HG02970 (cell line): ENCODE results near the gene PRKACB.
"Not testable (repeated sequence)": the region's sequence is repeated elsewhere in the genome, so short reads cannot be mapped to it uniquely, and the experiment has no call there.

Experiments used
- ATAC-seq: cut with Tn5 transposase; IDR thresholded peaks from one replicate; pipeline ENCODE4 v1.9.1; 2021; ENCODE audit warnings: mild to moderate bottlenecking, moderate library complexity, moderate number of reproducible peaks; ENCODE audit not compliant: unreplicated experiment, low FRiP score

PRKACB gene

DNA sequence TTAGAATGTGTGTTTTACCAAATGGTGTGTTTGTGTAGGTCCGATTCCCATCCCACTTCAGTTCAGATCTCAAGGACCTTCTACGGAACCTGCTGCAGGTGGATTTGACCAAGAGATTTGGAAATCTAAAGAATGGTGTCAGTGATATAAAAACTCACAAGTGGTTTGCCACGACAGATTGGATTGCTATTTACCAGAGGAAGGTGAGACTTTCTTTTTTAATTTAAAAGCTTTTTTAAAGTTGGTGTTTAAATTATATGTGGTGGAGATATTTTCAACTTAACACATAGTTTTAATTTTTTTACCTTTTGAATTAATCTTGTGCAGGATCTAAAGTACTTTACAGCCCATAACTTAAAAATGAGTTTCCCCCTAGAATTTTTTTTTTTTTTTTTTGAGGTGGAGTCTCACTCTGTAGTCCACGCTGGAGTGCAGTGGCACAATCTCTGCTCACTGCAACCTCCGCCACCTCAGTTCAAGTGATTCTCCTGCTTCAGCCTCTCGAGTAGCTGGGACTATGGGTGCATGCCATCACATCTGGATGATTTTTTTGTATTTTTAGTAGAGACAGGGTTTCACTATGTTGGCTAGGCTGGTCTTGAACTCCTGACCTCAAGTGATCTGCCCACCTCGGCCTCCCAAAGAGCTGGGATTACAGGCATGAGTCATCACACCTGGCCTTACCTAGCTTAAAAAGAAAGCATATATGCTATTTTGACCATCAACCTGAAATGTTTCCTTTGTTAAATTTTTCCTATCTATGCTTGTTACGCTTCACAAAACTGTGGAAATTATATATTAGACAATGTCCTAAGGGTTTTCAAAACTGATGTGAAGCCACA lies 70.3 kb downstream of the PRKACB start:
- ATAC-seq, result no peak

DNA sequence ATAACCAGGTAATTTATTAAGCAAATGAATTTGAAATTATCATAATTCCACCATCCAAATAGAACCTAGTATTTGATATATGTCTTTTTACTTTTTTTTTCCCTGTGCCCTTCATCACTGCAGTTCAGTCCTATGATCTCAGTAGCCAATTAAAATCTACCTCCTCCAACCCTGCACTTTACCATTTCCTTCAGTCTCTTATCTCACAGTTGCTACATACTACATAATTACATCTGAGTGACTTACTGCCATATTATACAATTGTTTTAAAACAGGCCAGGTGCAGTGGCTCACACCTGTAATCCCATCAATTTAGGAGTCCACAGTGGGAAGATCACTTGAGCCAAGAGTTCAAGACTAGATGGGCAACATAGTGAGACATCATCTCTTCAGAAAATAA lies 73.2 kb downstream of the PRKACB start:
- no peak for ATAC-seq

DNA sequence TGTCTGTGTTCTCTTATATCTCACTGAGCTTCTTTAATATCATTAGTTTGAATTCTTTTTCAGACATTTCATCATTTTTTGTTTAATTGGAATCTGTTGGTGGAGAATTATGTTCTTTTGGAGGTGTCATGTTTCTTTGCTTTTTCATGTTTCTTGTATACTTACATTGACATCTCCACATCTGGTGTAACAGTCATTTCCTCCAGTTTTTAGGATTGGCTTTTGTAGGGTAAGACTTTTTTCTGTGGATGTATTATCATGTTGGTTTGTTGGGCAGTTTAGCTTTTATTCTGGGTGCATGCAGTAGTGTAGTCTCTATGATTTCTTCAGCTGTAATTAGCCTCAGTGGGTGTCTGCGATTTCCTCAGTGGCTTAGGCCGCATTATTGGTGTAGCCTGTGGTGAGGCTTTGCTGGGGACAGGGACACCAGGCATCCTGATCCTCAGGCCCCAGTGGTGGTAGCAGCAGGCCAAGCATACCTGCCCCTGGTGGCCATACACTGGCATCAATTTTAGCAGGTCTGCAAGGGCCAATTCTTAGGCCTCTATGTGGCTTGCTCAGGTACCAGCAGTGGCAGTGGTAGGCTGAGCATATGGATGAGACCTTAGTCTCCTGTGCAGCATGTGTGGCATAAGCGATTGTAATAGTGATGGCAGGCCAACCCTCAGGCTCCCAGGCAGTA lies 79.8 kb downstream of the PRKACB start:
- no peak for ATAC-seq

DNA sequence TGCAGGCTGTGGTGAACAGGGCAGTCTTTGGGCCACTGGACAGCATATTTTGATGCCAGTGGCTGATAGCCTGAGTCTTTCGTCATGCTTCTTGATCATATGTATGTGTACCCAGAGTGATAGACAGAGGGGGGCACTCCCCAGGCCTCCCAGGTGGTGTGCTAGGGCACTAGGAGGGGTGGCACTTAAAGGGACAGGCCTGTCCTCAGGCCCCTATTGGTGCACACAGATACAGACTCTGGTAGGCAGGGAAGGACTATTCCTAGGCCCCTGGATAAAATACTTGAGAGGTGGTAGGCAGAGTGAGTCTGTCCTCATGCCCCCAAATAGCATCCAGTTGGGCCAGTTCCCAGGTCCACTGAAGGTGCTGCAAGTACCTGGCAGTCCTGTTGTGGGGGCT lies 80.8 kb downstream of the PRKACB start:
- ATAC-seq, result no peak

DNA sequence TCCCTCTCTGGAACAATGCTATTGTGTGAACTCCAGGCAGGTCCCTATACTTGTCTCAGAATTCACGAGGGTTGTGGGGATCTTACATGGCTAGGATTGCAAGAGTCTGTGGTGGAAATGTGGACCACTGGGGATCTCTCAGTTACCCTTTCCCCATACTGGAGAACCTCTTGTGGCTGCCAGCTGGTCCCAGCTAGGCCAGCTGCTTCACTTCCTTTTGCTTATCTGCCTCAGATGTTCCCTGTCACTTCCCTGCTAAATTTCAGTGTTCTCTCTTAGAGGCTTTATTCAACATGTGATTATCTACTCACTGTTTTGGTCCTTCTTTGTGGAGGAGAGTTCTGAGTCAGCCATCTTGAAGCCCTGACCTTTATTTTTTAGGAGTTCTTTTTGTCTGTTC lies 81.6 kb downstream of the PRKACB start:
- ATAC-seq, result no peak

DNA sequence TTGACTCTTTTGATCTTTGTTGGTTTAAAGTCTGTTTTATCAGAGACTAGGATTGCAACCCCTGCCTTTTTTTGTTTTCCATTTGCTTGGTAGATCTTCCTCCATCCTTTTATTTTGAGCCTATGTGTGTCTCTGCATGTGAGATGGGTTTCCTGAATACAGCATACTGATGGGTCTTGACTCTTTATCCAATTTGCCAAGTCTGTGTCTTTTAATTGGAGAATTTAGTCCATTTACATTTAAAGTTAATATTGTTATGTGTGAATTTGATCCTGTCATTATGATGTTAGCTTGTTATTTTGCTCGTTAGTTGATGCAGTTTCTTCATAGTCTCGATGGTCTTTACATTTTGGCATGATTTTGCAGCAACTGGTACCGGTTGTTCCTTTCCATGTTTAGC lies 88.6 kb downstream of the PRKACB start:
- ATAC-seq, result not testable (repeated sequence)

DNA sequence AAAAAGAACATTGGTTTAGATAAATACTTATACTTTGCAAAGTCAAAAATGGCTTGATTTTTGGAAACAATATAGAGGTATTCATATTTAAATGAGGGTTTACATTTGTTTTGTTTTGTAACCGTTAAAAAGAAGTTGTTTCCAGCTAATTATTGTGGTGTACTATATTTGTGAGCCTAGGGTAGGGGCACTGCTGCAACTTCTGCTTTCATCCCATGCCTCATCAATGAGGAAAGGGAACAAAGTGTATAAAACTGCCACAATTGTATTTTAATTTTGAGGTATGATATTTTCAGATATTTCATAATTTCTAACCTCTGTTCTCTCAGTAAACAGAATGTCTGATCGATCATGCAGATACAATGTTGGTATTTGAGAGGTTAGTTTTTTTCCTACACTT lies 92.2 kb downstream of the PRKACB start:
- ATAC-seq, result no peak

DNA sequence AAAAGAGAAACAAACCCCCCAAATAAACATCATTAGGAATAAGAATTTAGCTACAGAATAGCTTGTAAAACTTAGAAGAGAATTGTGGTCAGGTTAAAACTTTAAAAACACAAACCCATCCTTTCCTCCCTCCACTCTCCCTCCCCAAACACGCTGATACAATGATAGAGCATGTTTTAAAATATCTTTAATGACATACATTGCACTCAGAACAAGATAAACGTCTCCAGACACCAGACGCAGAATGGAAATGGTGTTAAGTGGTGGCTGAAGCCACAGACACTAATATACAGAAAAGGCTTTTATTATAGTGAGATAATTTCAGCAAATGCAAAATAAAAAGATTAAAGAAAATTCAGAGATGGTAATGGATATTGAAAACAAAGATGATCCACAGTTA lies 98.6 kb downstream of the PRKACB start:
- no peak for ATAC-seq

DNA sequence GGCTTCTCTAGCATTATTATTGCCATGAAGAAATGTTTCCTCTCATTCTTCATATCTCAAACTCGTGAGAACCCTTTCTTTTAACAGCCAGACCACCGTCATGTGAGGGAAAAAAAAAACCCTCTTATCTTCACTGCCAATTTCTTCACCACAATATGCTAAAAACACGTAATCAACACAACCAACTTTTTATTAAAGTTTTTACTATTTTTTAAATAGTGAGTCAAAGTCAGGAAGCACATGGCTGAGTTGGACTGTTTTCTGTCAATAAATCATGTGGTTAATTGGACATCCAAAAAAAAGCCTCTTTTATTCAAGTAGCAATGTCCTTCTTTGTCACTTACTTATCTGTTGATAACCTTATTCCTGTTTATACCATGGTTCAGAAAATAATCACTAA lies 101.5 kb downstream of the PRKACB start:
- ATAC-seq, result no peak

DNA sequence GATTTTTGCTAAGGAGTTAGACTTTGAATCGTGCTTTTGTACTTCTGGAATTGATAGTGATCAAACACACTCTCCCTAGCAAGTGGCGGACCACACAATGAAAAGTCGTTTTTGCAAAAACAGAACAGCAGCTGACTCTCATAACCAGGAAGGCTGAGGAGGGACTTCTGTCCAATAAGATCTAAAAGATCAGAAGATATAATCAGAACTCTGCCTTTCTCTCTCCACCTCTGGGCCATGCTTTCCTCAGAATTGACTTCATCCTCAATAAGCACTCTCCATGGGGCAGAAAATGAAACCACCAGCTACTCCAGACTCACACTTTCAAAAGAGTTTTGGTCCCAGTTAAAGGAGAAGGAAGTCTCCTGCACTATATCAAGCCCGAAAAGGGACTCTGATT lies 102.1 kb downstream of the PRKACB start:
- no peak for ATAC-seq

DNA sequence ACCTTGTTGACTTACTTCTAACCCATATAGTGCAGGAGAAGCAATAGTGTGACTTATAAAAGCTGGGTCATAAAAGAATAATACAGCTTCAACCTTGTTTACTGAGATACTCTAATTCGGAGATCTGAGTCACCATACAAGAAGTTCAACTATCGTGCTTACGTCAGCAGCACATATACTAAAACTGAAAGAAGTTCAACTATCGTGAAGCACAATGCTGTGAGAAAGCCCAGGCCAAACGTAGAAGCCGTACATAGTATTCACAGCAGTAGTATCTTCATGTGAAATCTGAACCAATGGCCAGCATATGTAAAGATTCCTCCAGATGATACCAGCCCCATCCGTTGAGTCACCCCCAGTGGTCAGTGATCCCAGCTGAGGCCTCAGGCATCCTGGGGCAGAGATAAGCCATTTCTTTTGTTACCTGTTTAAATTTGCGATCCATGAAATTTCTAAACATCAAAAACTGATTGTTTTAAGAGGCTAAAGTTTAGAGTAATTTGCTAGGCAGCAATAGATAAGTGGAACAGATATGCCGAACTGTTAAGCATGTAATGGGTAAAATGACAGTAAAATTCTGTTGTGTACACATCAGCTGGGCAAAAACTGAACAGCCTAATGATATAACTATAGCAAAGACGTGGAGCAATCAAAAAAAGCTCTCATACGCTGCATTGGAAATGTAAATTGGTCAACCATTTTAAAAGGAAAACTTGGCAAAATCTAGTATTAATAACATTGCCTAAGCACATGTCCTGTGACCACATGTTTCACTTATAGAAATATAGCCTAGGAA lies 103.6 kb downstream of the PRKACB start:
- ATAC-seq, result no peak

DNA sequence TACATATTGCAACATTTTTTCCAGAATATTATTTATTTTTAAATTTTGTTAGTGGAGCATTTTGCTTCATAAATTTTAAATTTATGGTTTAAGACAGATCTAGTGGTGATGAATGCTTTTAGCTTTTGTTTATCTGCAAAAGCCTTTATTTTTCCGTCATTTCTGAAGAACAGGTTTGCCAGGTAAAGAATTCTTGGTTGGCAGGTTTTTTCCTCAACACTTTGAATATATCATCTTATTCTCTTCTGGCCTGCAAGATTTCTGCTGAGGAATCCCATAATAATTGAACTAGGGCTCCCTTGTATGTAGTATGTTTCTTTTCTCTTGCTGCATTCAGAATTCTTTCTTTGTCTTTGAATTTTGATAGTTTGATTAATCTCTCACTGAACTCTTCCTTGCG lies 106.6 kb downstream of the PRKACB start:
- no peak for ATAC-seq

DNA sequence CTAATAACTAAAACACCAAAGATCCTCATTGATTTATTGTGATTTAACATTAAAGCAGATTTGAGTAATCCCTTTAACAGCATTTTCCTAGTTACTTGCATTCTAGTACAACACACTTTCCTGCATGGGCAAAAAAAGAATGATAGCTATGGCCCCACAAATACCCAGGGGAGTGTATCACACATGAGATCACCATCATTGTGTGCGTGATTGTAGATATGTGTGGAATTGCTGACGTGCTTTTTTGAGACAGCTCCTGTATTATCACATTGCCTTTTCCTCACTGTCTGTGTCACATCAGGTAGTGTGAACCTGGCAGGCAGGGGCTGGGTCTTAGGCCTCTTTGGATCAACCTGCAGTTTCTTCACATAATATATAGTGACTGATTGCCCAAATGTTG lies 109.0 kb downstream of the PRKACB start:
- ATAC-seq, result no peak

DNA sequence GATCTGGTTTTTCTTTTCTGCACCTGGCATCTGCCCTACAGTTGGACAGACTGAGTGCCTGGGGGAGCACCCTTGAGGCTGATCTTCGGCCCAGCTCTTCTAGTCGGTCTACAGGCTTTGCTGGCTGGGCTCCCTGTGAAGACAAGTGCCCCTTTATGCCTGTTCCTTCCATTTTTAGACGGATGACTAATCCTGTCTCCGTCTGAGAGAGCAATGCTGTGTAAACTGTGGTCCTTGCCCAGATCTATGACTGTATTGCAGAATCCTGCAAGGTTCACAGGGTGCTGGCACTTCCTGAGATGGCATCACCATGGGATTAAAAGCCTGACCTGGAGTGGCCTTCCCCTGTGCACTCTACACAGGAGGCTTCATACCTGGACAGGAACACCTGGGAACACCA lies 109.8 kb downstream of the PRKACB start:
- ATAC-seq, result no peak

DNA sequence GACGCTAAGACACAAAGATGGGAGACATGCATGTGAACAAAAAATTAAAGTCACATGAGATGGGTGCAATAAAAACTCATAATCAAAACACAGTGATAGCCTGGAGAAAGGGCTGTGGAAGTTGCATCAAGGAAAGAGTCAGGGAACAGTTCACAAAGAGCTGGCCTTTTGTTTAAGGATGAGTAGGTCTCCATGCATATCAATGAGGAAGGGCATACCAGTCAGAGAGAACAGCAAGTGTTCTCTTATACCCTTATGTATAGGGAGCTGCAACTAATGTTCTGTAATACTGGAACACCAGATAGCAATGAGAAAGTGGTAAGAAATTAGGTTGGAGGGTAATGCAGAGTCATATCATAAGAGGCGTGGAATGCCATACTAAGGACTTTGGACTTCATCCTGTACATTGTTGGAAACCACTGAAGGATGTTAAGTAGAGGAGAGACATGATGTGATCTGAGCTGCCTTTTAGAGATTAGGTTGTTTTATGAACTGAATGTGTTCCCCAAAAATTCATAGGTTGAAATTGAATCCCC lies 110.7 kb downstream of the PRKACB start:
- ATAC-seq, result no peak

DNA sequence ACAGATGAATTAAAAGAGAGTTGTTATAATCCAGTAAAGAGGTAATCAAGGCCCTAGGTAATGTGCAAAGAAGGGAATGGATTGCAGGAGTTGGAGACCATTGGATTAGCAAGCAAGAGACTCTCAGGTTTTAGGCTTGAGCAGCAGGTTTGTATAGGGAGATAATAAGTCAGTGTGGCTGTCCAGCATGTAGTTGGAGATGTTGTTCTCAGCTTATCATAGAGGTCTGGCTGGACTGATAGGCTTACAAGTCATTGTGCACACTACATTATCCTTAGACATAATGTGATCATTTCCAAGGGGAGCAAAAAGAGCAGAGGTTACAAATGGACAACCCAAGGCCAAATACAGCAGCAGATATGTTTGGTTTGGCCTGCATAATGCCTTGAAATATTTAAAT lies 111.5 kb downstream of the PRKACB start:
- ATAC-seq, result no peak

DNA sequence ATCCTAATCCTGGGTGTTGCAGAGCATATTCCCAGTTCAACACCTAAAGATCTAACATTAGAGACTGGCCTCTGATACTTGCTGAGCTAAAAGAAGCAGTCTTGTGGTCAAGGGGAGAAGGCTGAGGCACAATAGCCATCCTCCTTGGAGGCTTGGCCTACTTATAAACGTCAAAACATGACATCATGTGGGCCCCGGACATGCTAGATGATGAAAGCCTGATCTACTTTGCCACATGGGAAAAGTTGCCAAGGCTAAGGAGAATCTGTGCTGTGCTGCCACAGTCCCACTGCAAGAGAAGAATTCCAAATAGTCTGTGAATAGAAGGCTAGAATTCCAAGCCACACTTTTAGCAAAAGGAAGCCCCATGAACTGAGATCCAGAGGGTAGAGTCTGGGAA lies 113.5 kb downstream of the PRKACB start:
- no peak for ATAC-seq

DNA sequence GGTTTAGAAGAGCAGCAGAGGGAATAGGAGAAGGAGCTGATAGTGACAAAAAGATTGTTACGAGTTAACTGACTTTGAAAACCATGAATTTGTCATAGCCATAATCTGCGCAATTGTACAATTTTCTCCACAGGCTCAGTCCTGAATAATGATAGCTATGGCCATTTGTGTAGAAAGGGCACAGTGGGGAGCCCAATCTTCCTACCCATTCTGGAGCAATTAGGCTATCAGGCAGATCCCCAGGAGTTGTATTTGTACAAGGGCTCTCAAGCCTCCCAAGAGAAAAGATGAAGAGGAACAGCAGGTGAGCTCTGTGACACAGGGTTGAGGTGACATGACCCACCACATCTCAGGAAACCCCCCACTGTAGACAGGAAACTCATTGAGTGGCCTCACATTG lies 115.3 kb downstream of the PRKACB start:
- ATAC-seq, result no peak

DNA sequence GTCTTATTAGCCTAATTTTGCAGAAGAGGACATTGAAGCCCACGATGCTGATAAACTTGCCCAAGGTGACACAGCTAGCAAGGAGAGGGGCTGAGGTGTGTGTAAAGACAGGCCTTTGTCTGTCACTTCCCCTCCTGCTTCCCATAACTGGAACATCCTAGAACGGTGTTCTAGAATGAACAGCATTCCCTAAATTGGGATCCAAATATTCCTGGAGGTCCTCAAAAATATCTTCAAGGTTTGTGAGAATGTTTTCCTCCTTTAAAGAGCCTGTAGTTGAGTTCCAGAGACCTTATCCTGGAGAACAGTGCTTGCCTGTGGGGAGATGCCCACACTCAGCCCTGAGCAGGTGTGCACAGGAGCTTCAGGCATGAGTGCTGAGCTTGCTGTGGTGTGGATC lies 115.9 kb downstream of the PRKACB start:
- ATAC-seq, result no peak

DNA sequence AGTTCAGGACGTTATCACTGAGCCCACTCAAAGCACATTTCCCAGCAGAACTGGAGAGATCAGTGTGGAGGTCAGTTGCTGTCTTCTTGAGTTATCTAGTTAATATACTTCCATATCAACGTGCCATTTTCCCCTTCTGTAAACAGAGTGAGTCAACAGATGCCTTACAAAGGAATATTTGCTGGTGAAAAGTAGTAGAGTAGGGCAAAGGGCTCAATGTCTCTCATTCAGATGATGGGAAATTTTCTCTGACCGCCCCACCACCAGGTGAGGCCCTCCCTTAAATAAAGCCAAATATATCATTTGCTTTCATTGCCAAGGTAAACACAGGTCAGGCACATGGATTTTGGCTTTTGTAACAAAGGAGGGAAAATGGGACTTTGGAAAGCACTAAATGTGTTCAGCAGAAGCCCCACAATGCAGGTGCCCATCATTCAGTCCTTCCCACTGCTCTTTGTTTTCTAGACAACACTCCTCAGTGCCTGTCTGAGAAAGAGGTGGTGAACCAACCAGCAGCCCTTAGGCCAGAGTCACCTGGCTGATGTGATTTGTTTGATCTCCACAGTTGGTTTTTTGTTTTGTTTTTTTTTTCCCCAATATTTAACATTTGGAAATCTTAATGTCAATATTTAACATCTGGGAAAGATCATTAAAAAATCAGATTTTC lies 116.9 kb downstream of the PRKACB start:
- no peak for ATAC-seq

DNA sequence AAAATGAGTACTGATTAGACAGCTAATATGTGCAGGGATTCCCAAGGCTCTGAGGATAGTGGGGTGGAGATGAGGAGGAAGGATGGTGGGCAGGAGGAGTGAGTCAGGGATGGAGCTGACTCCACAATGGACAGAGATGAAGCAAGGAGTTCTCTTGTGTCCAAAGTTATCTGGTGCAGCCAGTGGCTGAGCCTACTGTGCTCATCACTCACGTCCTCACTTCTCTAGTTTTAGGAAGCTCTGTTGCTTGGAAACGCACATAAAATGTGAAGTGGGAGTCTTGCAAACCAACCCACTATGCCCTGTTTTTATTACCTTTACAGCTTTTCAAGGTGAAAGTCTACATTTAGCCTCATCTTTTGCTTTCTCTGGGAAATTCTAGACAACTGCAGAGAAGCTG lies 120.9 kb downstream of the PRKACB start:
- ATAC-seq, result no peak
